GM12891 (cell line): ENCODE results near the gene CDK5RAP2.

Source experiments
- POLR2A ChIP-seq: IDR thresholded peaks from 2 replicates; pipeline ENCODE4 v1.6.1; 2011; ENCODE audit warnings: low read depth, low read length, control low read depth
- POLR2AphosphoS5 ChIP-seq: IDR thresholded peaks from 2 replicates; pipeline ENCODE4 v1.6.1; 2011; ENCODE audit warnings: low read depth, low read length, control low read depth
- POU2F2 ChIP-seq: IDR thresholded peaks from 2 replicates; pipeline ENCODE4 v1.6.1; 2011; ENCODE audit warnings: low read depth, mild to moderate bottlenecking, control low read depth, low read length, moderate library complexity
- SPI1 ChIP-seq: IDR thresholded peaks from 2 replicates; pipeline ENCODE4 v1.6.1; 2011; ENCODE audit warnings: low read depth, low read length, control low read depth
- TAF1 ChIP-seq: IDR thresholded peaks from 2 replicates; pipeline ENCODE4 v1.6.1; 2011; ENCODE audit warnings: low read depth, low read length, control low read depth

GRCh38 chr9:120402741-120403542 lies 177.0 kb downstream of the CDK5RAP2 start:
- no peak for TF ChIP-seq POLR2A
- no peak for TF ChIP-seq TAF1
- TF ChIP-seq POLR2AphosphoS5: no peak
- no peak for TF ChIP-seq POU2F2
- no peak for TF ChIP-seq SPI1
